GM15510 (cell line): ENCODE data around the gene TOR1B.
A peak's percentile ranks its signal among the peaks of the same experiment; 100 is the strongest.

Experiments used
- POLR2A ChIP-seq: IDR thresholded peaks from 3 replicates; pipeline ENCODE4 v1.6.1; 2011; ENCODE audit warnings: borderline replicate concordance; ENCODE audit not compliant: insufficient read length; ENCODE audit errors: extremely low read depth

The TOR1B gene

DNA sequence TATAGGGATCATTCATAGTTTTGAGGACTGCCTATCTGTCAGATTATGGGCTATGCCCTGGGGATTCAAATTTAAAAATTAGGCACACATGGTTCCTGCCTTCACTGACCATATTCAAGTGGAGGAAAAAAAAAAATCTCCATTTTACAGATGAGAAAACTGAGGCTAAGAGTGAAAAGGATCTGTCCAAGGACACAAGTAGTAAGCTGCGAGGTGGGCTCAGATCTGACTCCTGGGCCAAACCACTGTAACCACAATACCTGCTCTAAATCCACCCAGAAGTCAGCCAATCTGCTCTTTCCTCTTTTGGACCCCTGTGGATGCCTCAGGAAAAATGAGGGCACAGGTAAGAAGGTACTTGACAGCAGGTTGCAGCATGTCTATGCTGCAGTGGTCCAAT, 23.8 kb downstream of the TOR1B start:
- TF ChIP-seq POLR2A, result no peak

DNA sequence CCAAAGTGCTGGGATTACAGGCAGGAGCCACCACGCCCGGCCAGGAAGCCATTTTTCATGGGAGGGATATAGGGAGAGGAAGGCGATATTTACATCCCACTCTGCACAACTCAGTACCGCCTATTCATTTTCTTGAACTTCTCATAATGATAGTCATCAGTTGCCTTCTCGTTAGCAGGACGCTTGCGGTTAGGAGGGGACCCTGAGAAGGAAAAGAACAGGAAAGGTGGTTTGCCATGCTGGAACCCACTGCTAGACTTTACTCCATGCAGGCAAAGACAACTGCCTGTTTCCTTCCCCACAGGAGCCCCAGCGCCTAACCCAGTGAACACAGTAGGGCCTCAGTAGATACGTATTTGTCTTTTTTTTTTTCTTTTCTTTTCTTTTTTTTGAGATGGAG, 25.1 kb downstream of the TOR1B start:
- TF ChIP-seq POLR2A, result no peak

DNA sequence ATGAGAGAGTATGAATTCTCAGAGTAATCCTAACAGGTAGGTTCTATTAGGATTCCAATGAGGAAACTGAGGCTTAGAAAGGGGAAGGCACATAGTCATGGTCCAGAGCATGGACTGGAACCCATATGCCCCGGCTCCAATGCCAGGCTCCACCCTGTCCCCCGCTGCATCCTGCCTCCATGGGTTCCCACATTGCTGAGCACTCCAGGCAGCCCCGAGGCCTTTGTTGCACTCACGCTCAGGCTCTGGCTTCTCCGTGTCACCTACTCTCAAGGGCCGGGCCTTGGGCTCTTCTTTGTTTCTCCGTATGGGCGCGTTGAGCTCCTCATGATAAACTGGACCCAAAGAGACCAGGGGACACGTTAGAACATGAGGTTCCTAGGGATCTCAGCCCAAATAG, 26.0 kb downstream of the TOR1B start:
- TF ChIP-seq POLR2A, result no peak

DNA sequence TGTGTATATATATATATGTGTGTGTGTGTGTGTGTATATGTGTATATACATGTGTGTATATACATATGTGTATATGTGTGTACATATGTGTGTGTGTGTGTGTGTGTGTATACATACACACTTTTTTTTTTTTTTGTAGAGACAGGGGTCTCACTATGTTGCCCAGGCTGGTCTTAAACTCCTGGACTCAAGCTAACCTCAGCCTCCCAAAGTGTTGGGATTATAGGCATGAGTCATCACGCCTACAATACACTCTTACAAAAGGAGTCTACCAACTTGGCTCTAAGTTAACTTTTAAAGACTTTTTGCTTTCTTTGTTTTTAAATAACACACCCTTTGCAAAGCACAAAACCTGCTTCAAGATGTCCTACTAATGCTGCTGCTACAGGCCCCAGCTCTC, 30.0 kb downstream of the TOR1B start:
- TF ChIP-seq POLR2A, result no peak

DNA sequence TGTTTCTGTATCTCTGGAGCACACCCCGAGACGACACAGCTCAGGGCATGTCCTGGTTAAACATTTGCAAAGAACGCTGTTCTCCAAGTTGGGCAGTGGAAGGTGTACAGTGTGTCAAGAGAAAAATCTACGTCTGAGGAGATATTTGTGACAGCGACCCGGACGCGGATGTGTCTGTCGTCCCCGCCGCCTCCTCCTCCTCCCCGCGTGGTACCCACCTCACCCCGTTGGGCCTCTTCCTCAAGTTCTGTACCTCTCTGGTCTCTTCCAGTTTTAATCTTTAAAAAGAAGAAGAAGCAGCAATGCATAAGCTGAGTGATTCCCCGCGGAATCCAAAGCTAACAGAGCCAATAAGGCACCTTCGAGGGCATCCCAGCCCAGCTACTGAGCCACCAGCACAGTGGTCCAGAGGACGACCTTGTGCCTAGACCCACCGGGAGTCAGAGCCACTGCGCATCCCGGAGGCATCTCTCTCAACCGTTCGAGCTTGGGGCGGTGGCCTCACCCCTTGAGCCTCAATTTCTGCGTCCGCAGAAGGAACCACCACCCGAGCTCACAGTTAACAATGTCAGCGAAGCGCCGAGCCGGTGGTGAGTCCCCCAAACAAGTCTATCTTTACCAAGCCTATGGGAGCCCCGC, 31.6 kb downstream of the TOR1B start:
- no peak for TF ChIP-seq POLR2A

DNA sequence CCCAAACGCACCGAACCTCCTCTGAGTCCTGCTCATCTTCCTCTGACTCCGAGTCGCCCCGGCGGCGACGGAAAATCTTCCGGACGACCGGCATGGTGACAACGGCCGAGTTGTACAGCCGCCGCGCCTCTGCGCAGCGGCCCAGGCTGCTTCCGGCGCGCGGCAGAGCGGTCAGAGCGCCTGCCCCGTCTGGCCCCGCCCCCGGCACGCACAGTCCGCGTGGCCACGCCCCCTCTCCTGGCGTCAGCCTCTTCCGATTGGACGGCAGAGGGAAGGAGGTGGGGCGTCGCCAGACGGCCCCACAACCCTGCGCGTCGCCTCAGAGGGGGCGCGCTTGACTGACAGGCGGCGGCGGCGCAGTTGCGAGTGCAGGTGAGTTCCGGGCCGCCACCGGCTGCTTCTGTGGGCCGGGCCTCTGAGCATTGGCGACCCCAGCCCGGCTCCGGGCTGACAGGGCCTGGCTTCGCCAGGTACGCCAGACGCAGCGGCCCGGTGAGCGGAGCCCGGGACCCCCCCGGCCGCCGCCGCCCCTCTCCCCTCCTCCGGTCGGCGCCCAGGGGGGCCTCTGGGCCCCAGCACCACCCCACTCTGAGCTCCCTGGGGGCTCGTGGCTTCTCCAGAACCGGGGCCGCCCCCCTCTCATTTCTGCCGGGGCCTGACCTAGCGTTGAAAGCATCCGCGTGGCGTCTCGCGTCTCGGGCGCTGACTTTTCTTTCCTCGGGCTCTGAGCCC, 32.3 kb downstream of the TOR1B start, which contains the start of the genes C9orf78 and USP20:
TSS of gene C9orf78 (minus strand) at position 148 of the 732 bp plus-strand sequence. CDS start at position 94, 54 bp downstream.
TSS of gene USP20 (plus strand) at position 331 of the 732 bp plus-strand sequence. CDS start 17,098 bp downstream, outside the sequence.
- TF ChIP-seq POLR2A, result peak; percentile 96

DNA sequence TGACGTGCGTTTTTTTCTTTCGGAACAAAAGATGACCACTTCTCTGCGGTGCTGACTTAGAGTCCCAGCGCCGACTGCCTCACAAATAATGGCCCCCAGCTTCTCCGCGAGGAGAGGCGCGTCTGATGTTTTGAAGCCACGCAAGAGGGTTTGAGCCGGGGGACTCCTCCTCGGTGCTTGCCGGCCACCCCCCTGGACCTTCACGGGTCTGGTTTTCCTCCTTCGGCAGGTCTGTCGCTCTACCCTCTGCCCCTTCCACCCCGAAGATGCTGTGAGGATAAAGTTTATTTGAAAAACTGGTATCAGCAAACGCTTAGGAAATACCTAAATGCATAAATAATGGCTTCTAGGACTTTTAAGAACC, 32.9 kb downstream of the TOR1B start:
- no peak for TF ChIP-seq POLR2A

DNA sequence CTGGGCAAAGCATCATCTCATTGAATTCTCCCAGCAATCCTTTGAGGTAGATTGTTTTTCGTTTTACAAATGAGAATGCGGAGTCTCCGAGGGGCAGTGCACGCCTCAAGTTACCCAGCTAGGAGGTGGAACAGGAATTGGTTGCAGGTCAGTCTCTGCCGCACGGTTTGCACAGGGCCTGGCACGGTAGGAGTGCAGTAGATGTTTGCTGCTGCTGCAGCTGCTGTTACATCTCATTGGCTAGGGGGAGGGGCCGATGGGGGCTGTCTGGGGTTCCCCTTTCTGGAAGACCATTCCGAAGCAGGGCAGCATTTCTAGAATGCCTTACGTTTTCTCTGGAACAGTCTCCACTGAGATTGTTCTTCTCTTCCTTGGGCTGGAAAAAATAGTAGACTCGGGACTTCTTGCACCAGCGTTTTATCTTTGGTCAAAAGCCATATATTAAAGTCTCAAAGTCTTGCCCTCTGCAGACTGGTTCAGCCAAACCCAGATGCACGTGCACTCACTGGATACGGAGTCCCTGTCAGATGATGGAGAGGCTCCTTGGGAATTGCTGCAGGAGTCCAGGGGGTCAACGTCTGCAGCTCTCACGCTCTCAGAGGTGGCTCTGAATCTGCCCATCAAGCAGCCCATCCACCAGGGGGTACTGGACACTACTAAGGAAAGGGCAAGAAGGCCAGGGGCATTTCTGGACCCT, 33.5 kb downstream of the TOR1B start:
- no peak for TF ChIP-seq POLR2A

DNA sequence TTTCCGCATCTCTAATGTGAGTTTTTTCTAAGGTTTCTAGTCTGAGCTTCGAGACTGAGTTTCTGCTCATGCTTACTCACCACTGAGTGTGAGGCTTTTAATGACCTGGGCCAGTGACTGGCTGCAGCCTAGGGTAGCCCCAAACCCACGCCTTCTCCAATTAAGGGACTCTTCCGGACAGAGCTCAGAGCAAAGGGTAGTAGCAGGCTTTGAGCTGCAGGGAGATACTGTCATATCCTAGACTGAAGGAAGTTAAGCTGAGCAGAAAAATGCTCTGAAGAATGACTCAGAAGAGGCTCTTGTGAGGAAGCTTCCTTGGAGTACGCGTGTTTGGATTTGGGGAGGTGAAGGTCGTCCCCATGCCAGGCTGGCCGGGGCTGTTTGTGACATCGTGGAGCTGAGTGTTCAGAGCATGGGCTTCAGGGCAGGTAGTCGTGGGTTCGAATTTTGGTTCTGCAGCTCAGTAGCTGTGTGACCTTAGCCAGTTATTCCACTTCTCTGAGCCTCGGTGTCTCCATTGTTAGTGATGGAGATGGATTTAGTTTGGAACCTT, 35.8 kb downstream of the TOR1B start:
- TF ChIP-seq POLR2A, result no peak

DNA sequence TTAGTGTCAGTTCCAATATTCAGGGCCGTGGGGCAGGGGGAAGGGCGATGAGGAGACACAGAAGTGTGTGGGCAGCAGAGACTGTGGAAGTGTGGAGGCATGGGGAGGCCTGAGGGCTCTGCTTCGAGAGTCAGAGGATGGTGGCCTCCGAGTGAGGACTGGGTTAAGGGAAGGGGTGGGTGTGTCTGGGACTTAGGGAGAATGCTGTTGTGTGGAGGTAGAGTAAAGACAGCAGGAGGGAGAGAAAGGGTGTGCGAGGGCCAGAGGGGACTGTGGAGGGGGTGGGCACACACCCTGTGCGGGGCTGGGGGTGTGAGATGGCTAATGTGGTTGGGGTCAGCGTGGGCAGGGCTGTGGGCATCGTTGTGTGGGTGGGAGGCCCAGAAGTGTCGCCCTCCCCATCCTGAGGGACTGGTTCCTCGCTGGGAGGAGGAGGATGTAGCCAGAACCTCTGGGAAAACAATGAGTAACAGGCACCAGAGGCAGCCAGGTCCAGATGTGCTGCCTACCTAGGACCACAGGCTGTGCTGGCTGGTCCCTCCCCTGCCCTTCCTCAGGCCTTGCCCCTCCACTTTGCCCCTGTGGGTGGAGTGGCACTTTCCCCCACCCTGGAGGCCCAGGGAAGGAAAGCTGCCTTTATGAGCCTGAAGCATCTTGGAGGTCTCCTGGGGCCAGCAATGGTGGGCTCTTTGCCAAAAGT, 36.5 kb downstream of the TOR1B start:
- TF ChIP-seq POLR2A, result no peak

DNA sequence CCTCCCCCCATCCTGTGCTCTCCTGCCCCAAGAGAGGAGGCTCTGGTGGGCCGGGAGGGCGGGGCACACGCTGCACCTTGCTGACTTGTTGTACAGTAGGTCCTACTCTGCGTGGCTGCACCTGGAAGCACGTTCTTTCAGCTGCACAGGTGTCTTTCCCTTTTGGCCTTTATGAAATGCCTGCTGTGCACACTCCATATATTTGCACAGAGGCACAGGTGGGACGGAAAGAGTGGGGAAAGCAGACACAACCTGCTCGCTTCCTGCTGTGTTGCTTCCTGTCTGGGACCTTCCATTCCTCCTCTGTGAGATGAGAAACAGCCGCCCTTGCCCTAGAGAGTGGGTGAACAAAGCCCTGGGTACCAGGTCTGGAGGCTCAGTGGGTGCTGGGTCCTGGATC, 37.0 kb downstream of the TOR1B start:
- TF ChIP-seq POLR2A, result no peak

DNA sequence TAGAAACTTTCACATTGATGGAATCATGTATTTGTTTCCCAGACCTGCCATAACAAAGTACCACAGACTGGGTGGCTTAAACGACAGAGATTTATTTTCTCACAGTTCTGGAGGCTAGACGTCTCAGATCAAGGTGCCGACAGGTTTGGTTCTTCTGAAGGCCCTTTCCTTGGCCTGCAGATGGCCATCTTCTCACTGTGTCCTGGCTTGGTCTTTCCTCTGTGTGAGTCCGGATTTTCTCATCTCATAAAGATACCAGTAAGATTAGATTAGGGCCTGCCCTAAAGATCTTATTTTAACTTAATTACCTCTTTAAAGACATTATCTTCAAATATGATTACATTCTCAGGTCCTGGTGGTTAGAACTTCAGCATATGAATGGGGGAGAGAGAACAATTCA, 38.1 kb downstream of the TOR1B start:
- TF ChIP-seq POLR2A, result no peak

DNA sequence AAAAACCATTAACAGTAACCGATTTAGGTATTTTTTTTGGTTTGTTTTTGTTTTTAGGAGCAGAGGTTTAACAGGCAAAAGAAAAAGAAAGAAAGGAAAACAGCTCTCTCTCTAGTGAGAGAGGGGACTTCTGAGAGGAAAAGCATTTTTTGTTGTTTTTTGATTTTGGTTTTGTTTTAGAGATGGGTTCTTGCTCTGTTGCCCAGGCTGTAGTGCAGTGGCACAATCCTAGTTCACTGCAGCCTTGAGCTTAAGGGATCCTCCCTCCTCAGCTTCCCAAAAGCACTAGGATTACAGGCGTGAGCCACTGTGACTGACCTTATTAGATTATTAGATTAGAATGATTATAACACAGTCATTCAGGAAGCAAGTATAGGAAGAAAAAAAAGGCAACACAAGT, 42.4 kb downstream of the TOR1B start:
- no peak for TF ChIP-seq POLR2A

DNA sequence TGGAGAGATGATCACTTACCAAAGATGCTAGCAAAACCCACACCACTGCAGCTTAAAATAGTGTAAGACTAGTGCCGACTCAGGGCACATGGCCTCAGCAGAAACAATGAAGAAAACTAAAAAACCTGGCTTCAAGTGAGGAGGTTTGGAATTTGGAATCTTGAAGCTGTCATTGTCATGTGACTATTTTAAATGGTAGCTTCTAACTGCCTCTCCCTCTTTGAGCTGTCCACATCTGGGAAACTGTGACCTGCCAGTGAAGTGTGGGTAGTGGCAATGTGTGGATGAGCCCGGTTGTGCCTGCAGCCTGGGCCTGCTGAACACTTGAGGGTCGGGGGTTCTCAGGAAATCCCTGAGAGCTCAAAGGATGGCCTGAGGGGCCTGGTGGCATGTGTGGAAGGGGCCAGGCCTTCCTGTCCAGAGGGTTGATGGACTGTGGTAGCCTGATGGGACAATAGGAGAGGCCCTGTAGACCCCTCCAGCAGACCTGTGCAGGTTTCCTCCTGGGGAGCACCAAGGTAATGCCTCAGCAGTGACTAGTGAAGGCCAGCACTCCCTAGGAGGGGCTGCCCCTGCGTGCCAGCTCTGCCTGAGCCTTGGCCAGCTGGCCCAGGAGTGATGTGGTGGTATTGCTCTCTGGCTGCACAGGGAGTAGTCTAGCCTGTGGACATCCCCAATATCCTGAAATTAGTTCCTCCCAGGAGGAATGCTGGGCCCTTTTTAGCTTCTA, 45.9 kb downstream of the TOR1B start:
- TF ChIP-seq POLR2A, result no peak

DNA sequence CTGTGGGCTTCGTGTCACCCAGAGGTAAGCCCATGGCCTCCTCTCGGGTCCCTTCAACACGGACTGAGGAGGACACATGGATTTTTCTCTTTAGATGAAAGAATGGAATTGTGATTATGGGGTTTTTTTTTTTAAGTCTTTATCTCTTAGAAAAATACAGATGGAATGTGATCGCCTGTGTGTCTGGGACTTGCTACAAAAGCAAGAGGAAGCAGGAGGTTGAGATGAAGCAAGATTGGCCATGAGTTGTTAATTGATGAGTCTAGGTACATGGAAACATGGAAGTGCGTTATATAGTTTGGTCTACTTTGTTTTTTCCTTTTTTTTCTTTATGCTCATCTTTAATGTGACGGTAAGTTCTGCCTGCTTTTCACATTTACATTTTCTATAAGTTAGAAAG, 46.9 kb downstream of the TOR1B start:
- no peak for TF ChIP-seq POLR2A
